VCaP (cell line): Measurements from ENCODE around the gene CFAP91.
A peak's percentile ranks its signal among the peaks of the same experiment; 100 is the strongest.

Source experiments
- H3K27ac ChIP-seq: fragments of 450-650 bp; 2 replicates; pipeline ENCODE4 v1.5.1; 2017
- CTCF ChIP-seq: fragments of 450-650 bp; conservative IDR thresholded peaks from 2 replicates; pipeline ENCODE4 v1.5.1; 2017; ENCODE audit warnings: mild to moderate bottlenecking, moderate library complexity

CFAP91 gene

GRCh38 chr3:119662604-119663373 is 40.0 kb upstream of the CFAP91 start:
- peak overlapping the region; percentile 23 for H3K27ac ChIP-seq
- TF ChIP-seq CTCF = no peak; the same call in 1 of the 2 replicates

GRCh38 chr3:119663885-119664284 is 38.9 kb upstream of the CFAP91 start:
- H3K27ac ChIP-seq = no peak overlapping the region
- TF ChIP-seq CTCF = no peak

GRCh38 chr3:119664370-119664769 is 38.5 kb upstream of the CFAP91 start:
- no peak for TF ChIP-seq CTCF
- H3K27ac ChIP-seq = no peak overlapping the region

GRCh38 chr3:119664850-119665379 is 37.9 kb upstream of the CFAP91 start:
- no peak for TF ChIP-seq CTCF
- no peak overlapping the region for H3K27ac ChIP-seq

GRCh38 chr3:119665954-119666559 is 36.8 kb upstream of the CFAP91 start:
- H3K27ac ChIP-seq = no peak overlapping the region
- TF ChIP-seq CTCF = no peak

- TF ChIP-seq CTCF = no peak
- H3K27ac ChIP-seq = no peak overlapping the region
These were observed 32.8 kb upstream of the CFAP91 start for GRCh38 chr3:119669906-119670570.

GRCh38 chr3:119672776-119673175 is 30.0 kb upstream of the CFAP91 start:
- H3K27ac ChIP-seq = no peak overlapping the region
- no peak for TF ChIP-seq CTCF
